ENCODE results near the gene KMT2C. TPM values are rescaled to one million over a fixed set of nuclear protein-coding genes. Genes with fewer than 3 reads are reported as not detected.
"Not testable (repeated sequence)": the region's sequence is repeated elsewhere in the genome, so short reads cannot be mapped to it uniquely, and the experiment has no call there.

Gene KMT2C
- polyA plus RNA-seq, 5 donors: 22.7 to 43.5 (median 35.9) TPM

GRCh38 chr7:152313831-152314604 lies 121.8 kb downstream of the KMT2C start:
- DNase-seq: peak; percentile 78 to 80

GRCh38 chr7:152313217-152313616 lies 122.6 kb downstream of the KMT2C start:
- no peak for DNase-seq

- peak; percentile 40 to 42 for DNase-seq
Observed at GRCh38 chr7:152312316-152312715, 123.5 kb downstream of the KMT2C start.

GRCh38 chr7:152307902-152308301 lies 127.9 kb downstream of the KMT2C start:
- DNase-seq: no peak

- not testable (repeated sequence) for DNase-seq
Observed at GRCh38 chr7:152299542-152300143, 136.2 kb downstream of the KMT2C start.

GRCh38 chr7:152292897-152293296 lies 142.9 kb downstream of the KMT2C start:
- no peak for DNase-seq

- not testable (repeated sequence) for DNase-seq
Observed at GRCh38 chr7:152286972-152287371, 148.8 kb downstream of the KMT2C start.

GRCh38 chr7:152286219-152286618 lies 149.6 kb downstream of the KMT2C start:
- DNase-seq: not testable (repeated sequence)

- not testable (repeated sequence) for DNase-seq
Observed at GRCh38 chr7:152284998-152285397, 150.8 kb downstream of the KMT2C start.

- not testable (repeated sequence) for DNase-seq
Observed at GRCh38 chr7:152277687-152278086, 158.1 kb downstream of the KMT2C start.

GRCh38 chr7:152270427-152270826 lies 165.4 kb downstream of the KMT2C start:
- DNase-seq: not testable (repeated sequence)

- DNase-seq: not testable (repeated sequence)
Observed at GRCh38 chr7:152266859-152267258, 168.9 kb downstream of the KMT2C start.

- DNase-seq: not testable (repeated sequence)
Observed at GRCh38 chr7:152264915-152265314, 170.9 kb downstream of the KMT2C start.

- not testable (repeated sequence) for DNase-seq
Observed at GRCh38 chr7:152262146-152262545, 173.7 kb downstream of the KMT2C start.

GRCh38 chr7:152259645-152260044 lies 176.2 kb downstream of the KMT2C start:
- DNase-seq: not testable (repeated sequence)

- DNase-seq: not testable (repeated sequence)
Observed at GRCh38 chr7:152247851-152248250, 188.0 kb downstream of the KMT2C start.

GRCh38 chr7:152245417-152245816 lies 190.4 kb downstream of the KMT2C start:
- not testable (repeated sequence) for DNase-seq

GRCh38 chr7:152243464-152243863 lies 192.3 kb downstream of the KMT2C start:
- not testable (repeated sequence) for DNase-seq

- not testable (repeated sequence) for DNase-seq
Observed at GRCh38 chr7:152241301-152241700, 194.5 kb downstream of the KMT2C start.

- not testable (repeated sequence) for DNase-seq
Observed at GRCh38 chr7:152236306-152236705, 199.5 kb downstream of the KMT2C start.

GRCh38 chr7:152234421-152234820 lies 201.4 kb downstream of the KMT2C start:
- DNase-seq: not testable (repeated sequence)

- DNase-seq: no peak
Observed at GRCh38 chr7:152231089-152231488, 204.7 kb downstream of the KMT2C start.

GRCh38 chr7:152219556-152219955 lies 216.2 kb downstream of the KMT2C start:
- not testable (repeated sequence) for DNase-seq
